Caco-2 (cell line): ENCODE data around the gene AP1AR. TPM values are rescaled to one million over a fixed set of nuclear protein-coding genes. Genes with fewer than 3 reads are reported as not detected.
A peak's percentile ranks its signal among the peaks of the same experiment; 100 is the strongest.

Source experiments
- BruUV-seq: library from RNA; stranded (reverse); fragments of 400-500 nt; replicated peaks from 2 replicates; lab custom pipeline; 2021; lab: Mats Ljungman, UMichigan
- CTCF ChIA-PET: fragments of 300-600 bp; sonication (Branson Sonifier 250); formaldehyde crosslinking; loops from one replicate; lab custom pipeline; 2022; ENCODE audit warnings: antibody characterized with exemption; lab: Charles Lee
- POLR2A ChIA-PET: fragments of 300-600 bp; sonication (Branson Sonifier 250); formaldehyde crosslinking; loops from one replicate; lab custom pipeline; 2022; ENCODE audit warnings: antibody characterized with exemption; lab: Charles Lee
- DNase-seq, 2 experiments: peaks; one replicate each; pipeline versions ENCODE4 v3.0.0 to v3.0.0-alpha.2; 2020 to 2022
- H3K27me3 ChIP-seq: replicated peaks from 2 replicates; pipeline ENCODE4 v1.6.0; 2011; ENCODE audit warnings: low read length; ENCODE audit not compliant: control insufficient read depth, insufficient read depth
- H3K36me3 ChIP-seq: 2 replicates; pipeline ENCODE4 v1.5.1; 2011; ENCODE audit warnings: low read length; ENCODE audit not compliant: control insufficient read depth, insufficient read depth
- H3K4me1 ChIP-seq: fragments of 250-450 bp; sonication (Bioruptor Pico); 2 replicates; pipeline ENCODE4 v1.5.1; 2020; ENCODE audit warnings: mild to moderate bottlenecking
- H3K4me3 ChIP-seq: 2 replicates; pipeline ENCODE4 v1.5.1; 2011; ENCODE audit warnings: low read depth, mild to moderate bottlenecking, control low read depth, low read length
- H3K9me3 ChIP-seq: fragments of 250-450 bp; sonication (Bioruptor Pico); 2 replicates; pipeline ENCODE4 v1.5.1; 2020; ENCODE audit warnings: mild to moderate bottlenecking, moderate library complexity
- H3K27ac Mint-ChIP-seq: one replicate; pipeline ENCODE4 v1.8.0; 2022; ENCODE audit warnings: mixed read lengths; ENCODE audit not compliant: unreplicated experiment
- H3K27me3 Mint-ChIP-seq: one replicate; pipeline ENCODE4 v1.8.0; 2022; ENCODE audit warnings: mixed read lengths; ENCODE audit not compliant: insufficient read depth, unreplicated experiment
- H3K36me3 Mint-ChIP-seq: one replicate; pipeline ENCODE4 v1.8.0; 2022; ENCODE audit warnings: mild to moderate bottlenecking, mixed read lengths; ENCODE audit not compliant: insufficient read depth, unreplicated experiment
- H3K4me1 Mint-ChIP-seq: one replicate; pipeline ENCODE4 v1.8.0; 2022; ENCODE audit warnings: low read depth, mixed read lengths; ENCODE audit not compliant: unreplicated experiment
- H3K4me3 Mint-ChIP-seq: one replicate; pipeline ENCODE4 v1.8.0; 2022; ENCODE audit warnings: mild to moderate bottlenecking, moderate library complexity, mixed read lengths; ENCODE audit not compliant: unreplicated experiment
- H3K9me3 Mint-ChIP-seq: one replicate; pipeline ENCODE4 v1.8.0; 2022; ENCODE audit warnings: mixed read lengths; ENCODE audit not compliant: unreplicated experiment
- intact Hi-C: fragments of 100-400 bp; cut with micrococcal nuclease; formaldehyde crosslinking; loops from one replicate; pipeline ENCODE4 v1.10.0; 2022; ENCODE audit not compliant: unreplicated experiment
- total RNA-seq: library from RNA; stranded (reverse); gene quantifications from 2 replicates; pipeline ENCODE4 v1.2.3, GENCODE V29; 2022
- TF ChIP-seq, protein P1 (sequence below), 2 experiments: fragments of 200-600 bp in 1 of 2; IDR thresholded peaks; 1 replicate in 1 of 2; 2 replicates in 1 of 2; pipeline versions ENCODE4 v1.5.1 to v1.8.0; 2011 to 2022; ENCODE audit warnings: antibody characterized with exemption in 1 of 2, control low read depth in 1 of 2, inconsistent platforms in 1 of 2, low read depth in 1 of 2, low read length in 1 of 2, mild to moderate bottlenecking in 1 of 2, moderate library complexity in 1 of 2; ENCODE audit not compliant: insufficient read depth in 1 of 2, severe bottlenecking in 1 of 2, unreplicated experiment in 1 of 2

The AP1AR gene
- total RNA-seq, 1 experiment from 2014 or later: 24.0 TPM

DNA sequence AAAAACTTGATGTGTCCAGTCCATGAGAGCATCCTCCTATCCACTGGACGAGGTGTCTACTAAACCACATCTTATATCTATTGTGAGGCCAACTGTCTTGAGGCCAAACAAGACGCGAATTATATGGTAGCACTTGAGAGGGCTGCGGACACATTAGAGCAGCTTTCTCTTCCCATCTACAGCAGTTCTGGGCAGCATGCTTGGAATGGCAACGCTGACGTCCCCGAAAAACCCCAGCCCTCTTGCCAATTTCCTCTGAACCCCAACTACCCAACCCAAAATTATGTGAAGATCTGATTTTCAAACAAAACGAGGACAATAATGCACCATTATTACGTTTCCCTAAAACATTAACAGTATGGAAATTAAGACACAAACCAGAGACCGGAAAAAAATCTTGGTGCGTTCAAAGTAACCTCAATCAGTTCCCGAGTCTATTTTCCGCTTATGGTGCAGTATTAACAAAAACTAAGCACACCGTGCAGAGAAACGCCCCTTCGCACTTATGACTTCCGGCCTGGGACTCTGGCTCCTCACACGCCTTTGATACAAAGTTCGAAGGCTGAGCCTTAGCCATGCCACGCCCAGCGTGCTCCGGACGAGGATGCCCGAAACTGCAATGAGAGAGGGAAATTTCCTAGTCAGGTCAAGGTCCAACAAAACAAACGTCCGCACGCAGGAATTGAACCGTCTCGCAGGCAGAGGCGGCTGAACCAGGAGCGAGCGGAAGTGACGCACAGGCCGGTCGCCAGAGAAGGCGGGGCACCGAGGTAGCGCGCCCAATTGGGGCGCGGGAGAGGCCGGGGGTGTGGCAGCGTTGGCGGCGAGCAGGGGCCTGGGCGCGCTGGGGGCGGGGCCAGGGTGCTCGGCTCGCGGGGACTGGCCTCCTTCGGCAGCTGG lies 458 bp upstream of the AP1AR start:
- peaks cover 12% of the 10 kb centered on the region; the same call in 1 of the 2 replicates for H3K4me1 ChIP-seq
- peak; percentile 98 to 99 for DNase-seq
- H3K9me3 ChIP-seq: no peaks in the 10 kb centered on the region
- ChIA-PET CTCF (interaction anchor here (1.0 kb wide), 2 partner anchors 14 to 176 kb away, joined by 3 to 4 read pairs; no protein-coding TSS in a partner anchor), POLR2A (interaction anchor here (0.9 kb wide), 1 partner anchor 14 kb away, joined by 6 read pairs; no protein-coding TSS in a partner anchor)
- Mint-ChIP-seq H3K27ac (peak overlapping the region; percentile 96), H3K4me1 (peaks cover 11% of the 10 kb centered on the region), H3K27me3 (no peaks in the 10 kb centered on the region), H3K4me3 (peak overlapping the region; percentile 96), H3K36me3 (peaks cover 11% of the 10 kb centered on the region), H3K9me3 (no peaks in the 10 kb centered on the region)
- H3K27me3 ChIP-seq: no peaks in the 10 kb centered on the region
- no peaks in the 10 kb centered on the region for H3K36me3 ChIP-seq
- H3K4me3 ChIP-seq: peak overlapping the region; percentile 96
- BruUV-seq: TSS peak; percentile 82
- TF ChIP-seq, protein P1, sequence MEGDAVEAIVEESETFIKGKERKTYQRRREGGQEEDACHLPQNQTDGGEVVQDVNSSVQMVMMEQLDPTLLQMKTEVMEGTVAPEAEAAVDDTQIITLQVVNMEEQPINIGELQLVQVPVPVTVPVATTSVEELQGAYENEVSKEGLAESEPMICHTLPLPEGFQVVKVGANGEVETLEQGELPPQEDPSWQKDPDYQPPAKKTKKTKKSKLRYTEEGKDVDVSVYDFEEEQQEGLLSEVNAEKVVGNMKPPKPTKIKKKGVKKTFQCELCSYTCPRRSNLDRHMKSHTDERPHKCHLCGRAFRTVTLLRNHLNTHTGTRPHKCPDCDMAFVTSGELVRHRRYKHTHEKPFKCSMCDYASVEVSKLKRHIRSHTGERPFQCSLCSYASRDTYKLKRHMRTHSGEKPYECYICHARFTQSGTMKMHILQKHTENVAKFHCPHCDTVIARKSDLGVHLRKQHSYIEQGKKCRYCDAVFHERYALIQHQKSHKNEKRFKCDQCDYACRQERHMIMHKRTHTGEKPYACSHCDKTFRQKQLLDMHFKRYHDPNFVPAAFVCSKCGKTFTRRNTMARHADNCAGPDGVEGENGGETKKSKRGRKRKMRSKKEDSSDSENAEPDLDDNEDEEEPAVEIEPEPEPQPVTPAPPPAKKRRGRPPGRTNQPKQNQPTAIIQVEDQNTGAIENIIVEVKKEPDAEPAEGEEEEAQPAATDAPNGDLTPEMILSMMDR (IDR thresholded peaks at IDR 0.05; ENCODE audit: insufficient read depth in 1 of 2, low read depth in 1 of 2, low read length in 1 of 2, severe bottlenecking in 1 of 2, unreplicated experiment in 1 of 2): no peak
- intact Hi-C loops: loop anchor here (1.0 kb wide), 3 partner anchors 17 to 118 kb away; partner anchors contain the start of gene ALPK1

DNA sequence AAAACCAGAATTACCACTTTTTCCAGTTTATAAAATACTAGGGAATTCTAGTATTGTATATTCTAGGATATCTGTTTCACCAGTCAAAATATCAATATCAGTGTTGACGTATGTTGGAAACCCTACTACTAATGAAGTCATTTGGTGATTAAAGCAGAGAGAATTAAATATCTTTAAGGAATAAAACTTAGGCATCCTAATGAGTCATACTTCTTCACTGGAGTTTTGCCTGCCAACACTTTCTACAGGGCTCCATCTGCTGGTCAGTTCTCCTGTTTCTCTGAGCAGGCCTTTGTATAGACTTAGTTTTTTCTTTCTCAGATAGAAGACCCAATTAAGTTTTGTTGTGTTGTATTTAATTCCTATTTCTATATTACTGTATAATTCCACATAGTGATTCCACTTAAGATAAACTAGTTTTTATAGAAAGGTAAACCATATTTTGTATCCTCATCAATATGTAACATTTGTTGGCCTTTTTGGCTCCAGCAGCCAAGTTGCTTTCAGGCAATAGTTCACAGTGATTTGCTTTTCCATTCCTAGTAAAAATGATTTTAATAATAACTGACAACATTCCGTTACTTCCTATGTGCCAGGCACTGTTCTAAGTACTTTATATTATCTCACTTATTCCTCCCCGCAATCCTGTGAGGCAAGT lies 3.5 kb downstream of the AP1AR start:
- Mint-ChIP-seq H3K9me3 (no peaks in the 10 kb centered on the region), H3K27ac (no peak overlapping the region), H3K27me3 (no peaks in the 10 kb centered on the region), H3K4me1 (peaks cover 20% of the 10 kb centered on the region), H3K36me3 (peaks cover 11% of the 10 kb centered on the region), H3K4me3 (no peak overlapping the region)
- H3K9me3 ChIP-seq: no peaks in the 10 kb centered on the region
- intact Hi-C loops: loop anchor here (1.0 to 2.0 kb wide), 3 partner anchors 21 to 136 kb away; no protein-coding TSS in a partner anchor
- no peaks in the 10 kb centered on the region for H3K27me3 ChIP-seq
- H3K4me1 ChIP-seq: peaks cover 11% of the 10 kb centered on the region; the same call in 1 of the 2 replicates
- ChIA-PET POLR2A (no interaction called here), CTCF (interaction anchor here (1.0 to 2.9 kb wide), 2 partner anchors 18 to 135 kb away, joined by 3 to 11 read pairs; no protein-coding TSS in a partner anchor)
- DNase-seq: peak; percentile 57 to 67
- no peaks in the 10 kb centered on the region for H3K36me3 ChIP-seq
- BruUV-seq: no TSS peak
- H3K4me3 ChIP-seq: no peak overlapping the region
- TF ChIP-seq, protein P1 (IDR thresholded peaks at IDR 0.05; ENCODE audit: insufficient read depth in 1 of 2, low read depth in 1 of 2, low read length in 1 of 2, severe bottlenecking in 1 of 2, unreplicated experiment in 1 of 2): peak; percentile 62 to 77

DNA sequence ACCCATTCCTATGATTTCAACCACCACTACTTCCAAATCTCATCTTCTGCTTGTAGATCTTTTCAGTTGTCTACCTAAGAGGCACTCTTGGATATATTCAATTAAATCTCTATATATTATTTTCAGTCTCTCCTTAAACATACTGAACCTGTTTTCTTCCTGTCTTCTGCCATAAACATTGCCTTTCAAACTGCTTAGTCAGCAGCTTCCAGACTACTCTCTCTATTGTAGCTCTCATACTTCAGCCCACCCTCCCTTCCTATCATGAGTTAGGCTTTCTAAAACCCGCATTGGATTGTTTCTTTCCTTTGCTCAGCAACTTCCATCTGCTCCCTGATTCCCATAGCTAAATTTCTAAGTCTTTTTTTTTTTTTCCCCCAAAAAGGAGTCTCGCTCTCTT lies 4.5 kb downstream of the AP1AR start:
- TF ChIP-seq, protein P1 (IDR thresholded peaks at IDR 0.05; ENCODE audit: insufficient read depth in 1 of 2, low read depth in 1 of 2, low read length in 1 of 2, severe bottlenecking in 1 of 2, unreplicated experiment in 1 of 2): no peak
- BruUV-seq: no TSS peak
- intact Hi-C loops: no loop called here
- ChIA-PET POLR2A (no interaction called here), CTCF (interaction anchor here (0.7 to 2.9 kb wide), 2 partner anchors 20 to 136 kb away, joined by 3 to 11 read pairs; no protein-coding TSS in a partner anchor)
- no peak overlapping the region for H3K4me3 ChIP-seq
- H3K27me3 ChIP-seq: no peaks in the 10 kb centered on the region
- H3K9me3 ChIP-seq: no peaks in the 10 kb centered on the region
- H3K27ac Mint-ChIP-seq: no peak overlapping the region
- H3K36me3 ChIP-seq: no peaks in the 10 kb centered on the region
- H3K4me3 Mint-ChIP-seq: no peak overlapping the region
- no peaks in the 10 kb centered on the region for H3K9me3 Mint-ChIP-seq
- no peak for DNase-seq
- H3K27me3 Mint-ChIP-seq: no peaks in the 10 kb centered on the region
- peaks cover 9% of the 10 kb centered on the region for H3K36me3 Mint-ChIP-seq
- H3K4me1 Mint-ChIP-seq: peaks cover 20% of the 10 kb centered on the region
- H3K4me1 ChIP-seq: peaks cover 5% of the 10 kb centered on the region; the same call in 1 of the 2 replicates
